ENCODE results near the gene HUS1. TPM values are rescaled to one million over a fixed set of nuclear protein-coding genes. Genes with fewer than 3 reads are reported as not detected.

Gene HUS1
- total and polyA plus RNA-seq, 8 donors: 22.8 to 38.7 (median 29.1) TPM

DNA sequence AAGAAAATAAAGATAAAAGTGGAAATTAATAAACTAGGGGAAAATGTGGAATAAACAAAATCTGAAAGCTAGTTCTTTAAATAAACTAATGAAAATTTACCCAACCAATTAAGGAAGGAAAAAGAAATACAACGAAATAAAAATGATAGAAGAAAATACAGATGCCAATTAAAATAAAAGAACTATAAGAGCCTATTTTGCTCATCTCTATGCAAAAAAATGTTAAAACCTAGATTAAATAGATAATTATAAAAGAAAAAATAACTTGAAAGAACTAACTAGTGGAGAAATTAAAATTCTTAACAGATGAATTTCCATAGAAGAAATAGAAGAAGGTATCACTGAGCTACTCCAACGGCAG is 63.8 kb downstream of the HUS1 start:
- no peak for ATAC-seq
- TF ChIP-seq, protein P1, sequence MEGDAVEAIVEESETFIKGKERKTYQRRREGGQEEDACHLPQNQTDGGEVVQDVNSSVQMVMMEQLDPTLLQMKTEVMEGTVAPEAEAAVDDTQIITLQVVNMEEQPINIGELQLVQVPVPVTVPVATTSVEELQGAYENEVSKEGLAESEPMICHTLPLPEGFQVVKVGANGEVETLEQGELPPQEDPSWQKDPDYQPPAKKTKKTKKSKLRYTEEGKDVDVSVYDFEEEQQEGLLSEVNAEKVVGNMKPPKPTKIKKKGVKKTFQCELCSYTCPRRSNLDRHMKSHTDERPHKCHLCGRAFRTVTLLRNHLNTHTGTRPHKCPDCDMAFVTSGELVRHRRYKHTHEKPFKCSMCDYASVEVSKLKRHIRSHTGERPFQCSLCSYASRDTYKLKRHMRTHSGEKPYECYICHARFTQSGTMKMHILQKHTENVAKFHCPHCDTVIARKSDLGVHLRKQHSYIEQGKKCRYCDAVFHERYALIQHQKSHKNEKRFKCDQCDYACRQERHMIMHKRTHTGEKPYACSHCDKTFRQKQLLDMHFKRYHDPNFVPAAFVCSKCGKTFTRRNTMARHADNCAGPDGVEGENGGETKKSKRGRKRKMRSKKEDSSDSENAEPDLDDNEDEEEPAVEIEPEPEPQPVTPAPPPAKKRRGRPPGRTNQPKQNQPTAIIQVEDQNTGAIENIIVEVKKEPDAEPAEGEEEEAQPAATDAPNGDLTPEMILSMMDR (IDR thresholded peaks at IDR 0.05): no peak
- H3K4me1 ChIP-seq: no peaks in the 10 kb centered on the region

DNA sequence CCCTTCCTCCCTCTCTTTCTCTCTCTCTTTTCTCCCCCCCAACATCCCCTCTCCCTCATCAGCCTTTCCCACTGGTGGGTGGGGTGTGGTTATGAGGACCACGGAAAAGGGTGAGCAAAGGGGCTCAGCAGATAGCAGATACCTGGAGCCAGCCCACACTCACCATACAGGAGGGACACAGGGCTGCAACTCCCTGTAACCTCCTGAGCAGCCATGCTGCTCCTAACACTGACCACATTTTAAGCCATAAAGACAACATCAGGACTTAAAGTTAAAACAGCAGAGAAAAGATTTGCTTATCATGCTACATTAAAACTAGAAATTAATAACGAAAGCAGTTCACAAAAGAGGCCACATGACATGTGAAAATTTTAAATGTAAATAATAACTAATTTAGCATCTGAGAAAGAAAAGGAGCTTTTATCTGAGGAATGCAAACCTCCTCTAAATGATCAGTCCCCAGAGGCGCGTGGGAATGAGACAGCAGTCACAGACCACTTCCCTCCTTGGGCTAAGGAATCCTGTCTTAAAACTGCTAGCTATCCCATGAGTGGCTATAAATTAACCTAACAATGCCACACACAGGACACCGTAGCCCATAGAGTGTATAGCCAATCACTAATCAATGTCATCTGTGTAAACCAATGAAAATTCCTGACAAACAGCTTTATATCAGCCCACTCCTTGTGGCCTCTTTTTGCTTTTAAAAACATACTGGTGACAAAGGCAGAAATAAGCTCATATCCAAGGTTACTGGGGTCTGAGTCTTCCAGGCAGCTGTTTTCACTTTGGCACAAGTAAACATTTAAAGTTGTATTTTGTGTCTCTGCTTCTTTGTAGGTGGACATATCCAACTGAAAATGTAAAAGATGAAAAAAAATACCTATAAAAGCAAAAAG is 64.4 kb downstream of the HUS1 start:
- intact Hi-C loops (cut with DNase I): no loop called here
- Histone ChIP-seq H3K4me1 (no peaks in the 10 kb centered on the region), H3K9me3 (no peaks in the 10 kb centered on the region), H3K27ac (no peak overlapping the region), H3K27me3 (no peaks in the 10 kb centered on the region), H3K4me3 (no peak overlapping the region), H3K36me3 (no peaks in the 10 kb centered on the region)
- DNase-seq (no peak), ATAC-seq (no peak)
- TF ChIP-seq, protein P1 (IDR thresholded peaks at IDR 0.05): no peak

More for the DNA sequence above, 63.8 kb downstream of the HUS1 start:
- Histone ChIP-seq H3K4me3 (no peak overlapping the region), H3K27ac (no peak overlapping the region), H3K9me3 (no peaks in the 10 kb centered on the region), H3K27me3 (no peaks in the 10 kb centered on the region), H3K36me3 (no peaks in the 10 kb centered on the region)
- no peak for DNase-seq
- intact Hi-C loops (cut with DNase I): no loop called here

Other genes with a start within 250 kb of the HUS1 start
- gene PKD1L1, start 31.1 kb downstream of the HUS1 start, total RNA-seq: under 1 TPM; 0.52 to 0.67 TPM
- gene PKD1L1, start 31.1 kb downstream of the HUS1 start, polyA plus RNA-seq (ENCODE audit: insufficient read length in 6 of 6): under 1 TPM; 0.13 to 0.40 (median 0.29) TPM
- not detected for gene SUN3, start 49.5 kb upstream of the HUS1 start, total RNA-seq
- gene SUN3, start 49.5 kb upstream of the HUS1 start, polyA plus RNA-seq (ENCODE audit: insufficient read length in 6 of 6): under 1 TPM in 5 of 6 donors, not detected in 1; 0.11 to 0.39 (median 0.29) TPM
- gene C7orf57, start 55.9 kb upstream of the HUS1 start, total RNA-seq: 1 to 10 TPM in 1 of 2 donors, not detected in 1; 1.6 TPM
- gene C7orf57, start 55.9 kb upstream of the HUS1 start, polyA plus RNA-seq (ENCODE audit: insufficient read length in 6 of 6): 1 to 10 TPM in 5 of 6 donors, under 1 TPM in 1; 0.60 to 3.9 (median 2.8) TPM
- 10 to 100 TPM; 37.8 to 79.3 TPM for gene UPP1, start 109.7 kb upstream of the HUS1 start, total RNA-seq
- 10 to 100 TPM in 1 of 6 donors, 1 to 10 TPM in 5; 8.8 to 13.4 (median 9.5) TPM for gene UPP1, start 109.7 kb upstream of the HUS1 start, polyA plus RNA-seq (ENCODE audit: insufficient read length in 6 of 6)
- gene ABCA13, start 191.8 kb upstream of the HUS1 start, total RNA-seq: 1 to 10 TPM in 1 of 2 donors, under 1 TPM in 1; 0.55 to 2.9 TPM
- gene ABCA13, start 191.8 kb upstream of the HUS1 start, polyA plus RNA-seq (ENCODE audit: insufficient read length in 6 of 6): 1 to 10 TPM in 5 of 6 donors, under 1 TPM in 1; 0.62 to 2.4 (median 1.7) TPM